H9 (cell line): Measurements from ENCODE around the gene ROBO2. TPM values are rescaled to one million over a fixed set of nuclear protein-coding genes. Genes with fewer than 3 reads are reported as not detected.

Experiments
- DNase-seq: peaks from one replicate; pipeline ENCODE4 v3.0.0-alpha.2; 2017
- H2AFZ ChIP-seq: one replicate; pipeline ENCODE4 v1.6.1; 2013; ENCODE audit warnings: mild to moderate bottlenecking, low read length, control low read depth, moderate library complexity
- H2AK5ac ChIP-seq: 2 replicates; pipeline ENCODE4 v1.6.1; 2013; ENCODE audit warnings: low read length, control low read depth, mixed read lengths; ENCODE audit not compliant: insufficient read length
- H2BK120ac ChIP-seq: one replicate; pipeline ENCODE4 v1.6.1; 2013; ENCODE audit warnings: low read depth, mild to moderate bottlenecking, low read length, control low read depth, inconsistent platforms; ENCODE audit not compliant: poor library complexity, severe bottlenecking
- H2BK12ac ChIP-seq: 2 replicates; pipeline ENCODE4 v1.6.1; 2013; ENCODE audit warnings: low read length, control low read depth, mixed read lengths, low read depth; ENCODE audit not compliant: insufficient read length
- H2BK15ac ChIP-seq: 2 replicates; pipeline ENCODE4 v1.6.1; 2013; ENCODE audit warnings: low read depth, low read length, control low read depth
- H2BK20ac ChIP-seq: one replicate; pipeline ENCODE4 v1.6.1; 2013; ENCODE audit warnings: low read depth, mild to moderate bottlenecking, low read length, control low read depth, inconsistent platforms; ENCODE audit not compliant: poor library complexity, severe bottlenecking
- H2BK5ac ChIP-seq: 2 replicates; pipeline ENCODE4 v1.6.1; 2013; ENCODE audit warnings: low read length, control low read depth, mixed read lengths; ENCODE audit not compliant: insufficient read length
- H3K14ac ChIP-seq: 2 replicates; pipeline ENCODE4 v1.6.1; 2013; ENCODE audit warnings: low read length, control low read depth; ENCODE audit not compliant: insufficient read depth
- H3K18ac ChIP-seq: 2 replicates; pipeline ENCODE4 v1.6.1; 2013; ENCODE audit warnings: low read depth, mild to moderate bottlenecking, mixed read lengths, low read length, control low read depth; ENCODE audit not compliant: insufficient read length
- H3K23ac ChIP-seq: 2 replicates; pipeline ENCODE4 v1.6.1; 2013; ENCODE audit warnings: low read length, control low read depth, mixed read lengths, low read depth; ENCODE audit not compliant: insufficient read length
- H3K23me2 ChIP-seq: 2 replicates; pipeline ENCODE4 v1.6.1; 2013; ENCODE audit warnings: low read depth, mild to moderate bottlenecking, mixed read lengths, low read length, control low read depth; ENCODE audit not compliant: insufficient read length, poor library complexity, severe bottlenecking
- H3K27ac ChIP-seq: 2 replicates; pipeline ENCODE4 v1.5.1; 2013; ENCODE audit warnings: low read length, control low read depth, mixed read lengths, low read depth; ENCODE audit not compliant: insufficient read length
- H3K27me3 ChIP-seq: 2 replicates; pipeline ENCODE4 v1.6.1; 2013; ENCODE audit warnings: low read length, control low read depth, inconsistent platforms; ENCODE audit not compliant: insufficient read depth
- H3K4ac ChIP-seq: 2 replicates; pipeline ENCODE4 v1.6.1; 2013; ENCODE audit warnings: low read depth, mild to moderate bottlenecking, control low read depth, inconsistent platforms, low read length, moderate library complexity
- H3K4me1 ChIP-seq: 2 replicates; pipeline ENCODE4 v1.6.1; 2013; ENCODE audit warnings: low read length, control low read depth, inconsistent platforms; ENCODE audit not compliant: insufficient read depth
- H3K4me2 ChIP-seq: 2 replicates; pipeline ENCODE4 v1.6.1; 2013; ENCODE audit warnings: low read length, control low read depth, mixed read lengths; ENCODE audit not compliant: insufficient read length, insufficient read depth
- H3K56ac ChIP-seq: 2 replicates; pipeline ENCODE4 v1.6.1; 2013; ENCODE audit warnings: low read depth, mild to moderate bottlenecking, mixed read lengths, low read length, control low read depth; ENCODE audit not compliant: insufficient read length
- H3K79me1 ChIP-seq: 2 replicates; pipeline ENCODE4 v1.6.1; 2013; ENCODE audit warnings: low read depth, mild to moderate bottlenecking, moderate library complexity, low read length, control low read depth, inconsistent platforms; ENCODE audit not compliant: insufficient read depth, poor library complexity, severe bottlenecking
- H3K79me2 ChIP-seq: 2 replicates; pipeline ENCODE4 v1.6.1; 2013; ENCODE audit warnings: low read length, control low read depth, inconsistent platforms; ENCODE audit not compliant: insufficient read depth
- H3K9ac ChIP-seq: 2 replicates; pipeline ENCODE4 v1.6.1; 2013; ENCODE audit warnings: low read length, control low read depth, mixed read lengths; ENCODE audit not compliant: insufficient read length; ENCODE audit errors: extremely low read depth
- H3K9me3 ChIP-seq: one replicate; pipeline ENCODE4 v1.6.1; 2013; ENCODE audit warnings: low read depth, low read length, inconsistent platforms; ENCODE audit not compliant: control insufficient read depth
- H3T11ph ChIP-seq: one replicate; pipeline ENCODE4 v1.6.1; 2013; ENCODE audit warnings: mild to moderate bottlenecking, low read length, control low read depth, inconsistent platforms
- H4K20me1 ChIP-seq: one replicate; pipeline ENCODE4 v1.6.1; 2013; ENCODE audit not compliant: control insufficient read depth, insufficient read length, insufficient read depth
- H4K5ac ChIP-seq: 2 replicates; pipeline ENCODE4 v1.6.1; 2013; ENCODE audit warnings: low read depth, mild to moderate bottlenecking, mixed read lengths, low read length, control low read depth; ENCODE audit not compliant: insufficient read length
- H4K8ac ChIP-seq: replicated peaks from 2 replicates; pipeline ENCODE4 v1.6.1; 2013; ENCODE audit warnings: low read length, control low read depth, mixed read lengths, low read depth; ENCODE audit not compliant: insufficient read length
- H4K91ac ChIP-seq: 2 replicates; pipeline ENCODE4 v1.6.1; 2013; ENCODE audit warnings: low read depth, mild to moderate bottlenecking, moderate library complexity, mixed read lengths, low read length, control low read depth; ENCODE audit not compliant: insufficient read length
- H3K27ac Mint-ChIP-seq, 3 experiments: 2 replicates in 2 of 3; 3 replicates in 1 of 3; pipeline ENCODE4 v1.8.0; 2020 to 2021; ENCODE audit warnings: mixed read lengths in 3 of 3, mild to moderate bottlenecking in 1 of 3, moderate library complexity in 1 of 3
- H3K27me3 Mint-ChIP-seq: 2 replicates; pipeline ENCODE4 v1.8.0; 2021; ENCODE audit warnings: low read depth, mild to moderate bottlenecking, moderate library complexity, mixed read lengths
- H3K36me3 Mint-ChIP-seq, 3 experiments: 2 replicates in 2 of 3; 3 replicates in 1 of 3; pipeline ENCODE4 v1.8.0; 2020 to 2021; ENCODE audit warnings: low read depth in 3 of 3, mixed read lengths in 3 of 3; ENCODE audit not compliant: insufficient read depth in 1 of 3
- H3K4me1 Mint-ChIP-seq, 2 experiments: 2 replicates each; pipeline ENCODE4 v1.8.0; 2020; ENCODE audit warnings: mixed read lengths in 2 of 2
- H3K4me3 Mint-ChIP-seq, 2 experiments: 2 replicates in 1 of 2; 3 replicates in 1 of 2; pipeline ENCODE4 v1.8.0; 2020 to 2021; ENCODE audit warnings: mild to moderate bottlenecking in 2 of 2, mixed read lengths in 2 of 2, moderate library complexity in 1 of 2
- H3K9me3 Mint-ChIP-seq, 2 experiments: 2 replicates in 1 of 2; 3 replicates in 1 of 2; pipeline ENCODE4 v1.8.0; 2020; ENCODE audit warnings: mild to moderate bottlenecking in 2 of 2, mixed read lengths in 2 of 2, moderate library complexity in 1 of 2
- WGBS: extraction: QIAGEN DNeasy Blood & Tissue Kit; methylation state at CpG from one replicate; pipeline ENCODE4 v1.1.7; 2013; ENCODE audit warnings: missing lambda C conversion rate, low lambda C conversion rate, mixed read lengths; ENCODE audit not compliant: insufficient read length; ENCODE audit errors: extremely low coverage; 5-methylcytosine and 5-hydroxymethylcytosine counted together
- total RNA-seq: library from RNA; stranded (reverse); gene quantifications from 2 replicates; pipeline ENCODE4 v1.2.1, GENCODE V29; 2021
- TF ChIP-seq, protein P1 (sequence below): fragments of 200-600 bp; sonication (generic); conservative IDR thresholded peaks from 3 replicates; pipeline ENCODE4 v1.8.0; 2021; ENCODE audit warnings: antibody characterized with exemption, mild to moderate bottlenecking

Gene ROBO2
- total RNA-seq, 1 experiment from 2014 or later: 2.3 TPM

DNA sequence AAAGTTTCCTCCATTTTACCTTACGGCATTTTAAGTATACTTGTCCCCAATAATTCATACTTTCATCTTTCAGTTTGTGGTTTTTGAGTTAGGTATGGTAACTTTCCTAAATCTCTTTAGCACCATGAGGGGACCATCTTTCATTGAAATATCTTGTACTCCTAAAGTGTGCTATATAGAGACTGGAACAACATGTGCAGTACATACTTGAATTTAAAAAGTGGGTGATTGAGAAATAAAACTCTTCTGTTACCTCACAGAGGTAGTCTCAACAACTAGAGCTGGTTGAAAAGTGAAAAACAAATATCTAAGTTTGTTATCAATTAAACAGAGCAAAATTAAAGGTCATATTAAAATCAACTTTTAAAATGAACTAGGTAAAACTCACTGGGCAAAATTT is 423.1 kb downstream of the ROBO2 start:
- H2BK15ac ChIP-seq: no peak overlapping the region
- no peak overlapping the region for H3K9ac ChIP-seq
- H3K79me1 ChIP-seq: no peaks in the 10 kb centered on the region
- no peak overlapping the region for H4K5ac ChIP-seq
- no peak overlapping the region for H3K56ac ChIP-seq
- no peak overlapping the region for H3K27ac Mint-ChIP-seq
- no peak overlapping the region for H2BK120ac ChIP-seq
- TF ChIP-seq, protein P1, sequence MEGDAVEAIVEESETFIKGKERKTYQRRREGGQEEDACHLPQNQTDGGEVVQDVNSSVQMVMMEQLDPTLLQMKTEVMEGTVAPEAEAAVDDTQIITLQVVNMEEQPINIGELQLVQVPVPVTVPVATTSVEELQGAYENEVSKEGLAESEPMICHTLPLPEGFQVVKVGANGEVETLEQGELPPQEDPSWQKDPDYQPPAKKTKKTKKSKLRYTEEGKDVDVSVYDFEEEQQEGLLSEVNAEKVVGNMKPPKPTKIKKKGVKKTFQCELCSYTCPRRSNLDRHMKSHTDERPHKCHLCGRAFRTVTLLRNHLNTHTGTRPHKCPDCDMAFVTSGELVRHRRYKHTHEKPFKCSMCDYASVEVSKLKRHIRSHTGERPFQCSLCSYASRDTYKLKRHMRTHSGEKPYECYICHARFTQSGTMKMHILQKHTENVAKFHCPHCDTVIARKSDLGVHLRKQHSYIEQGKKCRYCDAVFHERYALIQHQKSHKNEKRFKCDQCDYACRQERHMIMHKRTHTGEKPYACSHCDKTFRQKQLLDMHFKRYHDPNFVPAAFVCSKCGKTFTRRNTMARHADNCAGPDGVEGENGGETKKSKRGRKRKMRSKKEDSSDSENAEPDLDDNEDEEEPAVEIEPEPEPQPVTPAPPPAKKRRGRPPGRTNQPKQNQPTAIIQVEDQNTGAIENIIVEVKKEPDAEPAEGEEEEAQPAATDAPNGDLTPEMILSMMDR: no peak
- H3K79me2 ChIP-seq: no peaks in the 10 kb centered on the region
- no peak overlapping the region for H2BK20ac ChIP-seq
- H4K91ac ChIP-seq: no peak overlapping the region
- H3K4me1 Mint-ChIP-seq: 0 out of 4 replicates have a peak, but pooled peaks cover 0 to 6% of the 10 kb centered on the region in 2 experiments
- no peaks in the 10 kb centered on the region for H4K20me1 ChIP-seq
- WGBS: no CpG with 5 or more reads among the region's 1 CpG
- peaks cover 3% of the 10 kb centered on the region; the same call in 1 of the 2 replicates for H3K4me1 ChIP-seq
- H3K9me3 Mint-ChIP-seq: no peaks in the 10 kb centered on the region
- no peak overlapping the region for H3K27ac ChIP-seq
- no peak overlapping the region for H3K18ac ChIP-seq
- H4K8ac ChIP-seq: no peak overlapping the region
- H2AK5ac ChIP-seq: no peak overlapping the region
- H2BK5ac ChIP-seq: no peak overlapping the region
- no peak overlapping the region for H3K4ac ChIP-seq
- no peak overlapping the region for H3K23ac ChIP-seq
- H3T11ph ChIP-seq: no peak overlapping the region
- H3K9me3 ChIP-seq: no peaks in the 10 kb centered on the region
- no peak overlapping the region for H3K14ac ChIP-seq
- no peak overlapping the region for H2BK12ac ChIP-seq
- no peaks in the 10 kb centered on the region for H3K27me3 Mint-ChIP-seq
- H3K36me3 Mint-ChIP-seq: 0 out of 7 replicates have a peak, but pooled peaks cover 0 to 1% (median 0%) of the 10 kb centered on the region in 3 experiments
- no peak for DNase-seq
- H2AFZ ChIP-seq: no peak overlapping the region
- no peak overlapping the region for H3K4me3 Mint-ChIP-seq
- H3K4me2 ChIP-seq: no peak overlapping the region
- no peaks in the 10 kb centered on the region for H3K27me3 ChIP-seq
- no peaks in the 10 kb centered on the region for H3K23me2 ChIP-seq
